Activated CD8-positive, alpha-beta T cell treated with anti-CD3 and anti-CD28 coated beads for 36 hours (primary cell): Measurements from ENCODE around the gene RSRC1. TPM values are rescaled to one million over a fixed set of nuclear protein-coding genes. Genes with fewer than 3 reads are reported as not detected.

Experiments
- ATAC-seq: fragments of 200-7000 bp; cut with Tn5 transposase; one replicate; pipeline ENCODE4 v1.10.0; 2021; ENCODE audit warnings: mild to moderate bottlenecking, moderate library complexity
- CTCF ChIA-PET: fragments of 350-600 bp; sonication (Branson Sonifier 250); formaldehyde crosslinking; loops from one replicate; lab custom pipeline; 2021; ENCODE audit warnings: antibody characterized with exemption; lab: Charles Lee
- POLR2A ChIA-PET: fragments of 350-600 bp; sonication (Branson Sonifier 250); formaldehyde crosslinking; loops from one replicate; lab custom pipeline; 2021; ENCODE audit warnings: antibody characterized with exemption; lab: Charles Lee
- DNase-seq: peaks from one replicate; pipeline ENCODE4 v3.0.0-alpha.2; 2020
- H3K27ac Mint-ChIP-seq: one replicate; pipeline ENCODE4 v1.8.0; 2021; ENCODE audit warnings: mild to moderate bottlenecking, mixed read lengths
- H3K27me3 Mint-ChIP-seq: one replicate; pipeline ENCODE4 v1.8.0; 2021; ENCODE audit warnings: mixed read lengths
- H3K36me3 Mint-ChIP-seq: one replicate; pipeline ENCODE4 v1.8.0; 2021; ENCODE audit warnings: low read depth, mixed read lengths
- H3K4me1 Mint-ChIP-seq: one replicate; pipeline ENCODE4 v1.8.0; 2021; ENCODE audit warnings: low read depth, mixed read lengths
- H3K4me3 Mint-ChIP-seq: one replicate; pipeline ENCODE4 v1.8.0; 2021; ENCODE audit warnings: mild to moderate bottlenecking, moderate library complexity, mixed read lengths
- H3K9me3 Mint-ChIP-seq: one replicate; pipeline ENCODE4 v1.8.0; 2021; ENCODE audit warnings: mixed read lengths
- intact Hi-C: fragments of 100-400 bp; cut with micrococcal nuclease; formaldehyde crosslinking; loops from one replicate; pipeline ENCODE4 v1.10.0; 2022
- total RNA-seq, 2 experiments: library from RNA; stranded (reverse); gene quantifications; one replicate each; pipeline ENCODE4 v1.2.3, GENCODE V29; 2021
- TF ChIP-seq, protein P1 (sequence below): fragments of 200-600 bp; IDR thresholded peaks from one replicate; pipeline ENCODE4 v1.8.0; 2022; ENCODE audit warnings: antibody characterized with exemption, mild to moderate bottlenecking

The RSRC1 gene
- total RNA-seq, 2 experiments from 2014 or later: 37.9 to 44.7 TPM

DNA sequence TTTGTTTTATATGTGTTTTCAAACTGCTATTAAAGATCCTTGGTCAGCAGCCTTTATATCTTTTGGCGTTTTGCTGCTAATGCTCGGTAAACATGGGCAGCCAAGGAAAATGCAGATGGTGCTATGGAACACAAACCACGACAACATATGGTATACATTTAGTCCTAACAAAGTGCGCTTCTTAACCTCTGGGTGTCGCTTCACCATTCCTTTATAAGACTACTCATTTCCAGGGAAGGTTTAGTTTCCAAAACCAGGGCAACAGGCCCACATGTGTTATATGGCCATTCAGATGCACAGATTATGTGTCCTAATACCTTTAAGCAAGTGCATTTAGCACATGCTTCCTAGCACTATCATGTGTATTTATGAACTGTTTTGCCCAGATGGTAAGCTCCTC, 18.4 kb upstream of the RSRC1 start:
- ATAC-seq (no peak), DNase-seq (no peak)
- H3K36me3 Mint-ChIP-seq: no peaks in the 10 kb centered on the region
- no peak overlapping the region for H3K27ac Mint-ChIP-seq
- intact Hi-C loops: no loop called here
- TF ChIP-seq, protein P1, sequence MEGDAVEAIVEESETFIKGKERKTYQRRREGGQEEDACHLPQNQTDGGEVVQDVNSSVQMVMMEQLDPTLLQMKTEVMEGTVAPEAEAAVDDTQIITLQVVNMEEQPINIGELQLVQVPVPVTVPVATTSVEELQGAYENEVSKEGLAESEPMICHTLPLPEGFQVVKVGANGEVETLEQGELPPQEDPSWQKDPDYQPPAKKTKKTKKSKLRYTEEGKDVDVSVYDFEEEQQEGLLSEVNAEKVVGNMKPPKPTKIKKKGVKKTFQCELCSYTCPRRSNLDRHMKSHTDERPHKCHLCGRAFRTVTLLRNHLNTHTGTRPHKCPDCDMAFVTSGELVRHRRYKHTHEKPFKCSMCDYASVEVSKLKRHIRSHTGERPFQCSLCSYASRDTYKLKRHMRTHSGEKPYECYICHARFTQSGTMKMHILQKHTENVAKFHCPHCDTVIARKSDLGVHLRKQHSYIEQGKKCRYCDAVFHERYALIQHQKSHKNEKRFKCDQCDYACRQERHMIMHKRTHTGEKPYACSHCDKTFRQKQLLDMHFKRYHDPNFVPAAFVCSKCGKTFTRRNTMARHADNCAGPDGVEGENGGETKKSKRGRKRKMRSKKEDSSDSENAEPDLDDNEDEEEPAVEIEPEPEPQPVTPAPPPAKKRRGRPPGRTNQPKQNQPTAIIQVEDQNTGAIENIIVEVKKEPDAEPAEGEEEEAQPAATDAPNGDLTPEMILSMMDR: no peak
- ChIA-PET CTCF (no interaction called here), POLR2A (no interaction called here)
- no peak overlapping the region for H3K4me3 Mint-ChIP-seq
- peaks cover 71% of the 10 kb centered on the region for H3K27me3 Mint-ChIP-seq
- peaks cover 2% of the 10 kb centered on the region for H3K4me1 Mint-ChIP-seq
- no peaks in the 10 kb centered on the region for H3K9me3 Mint-ChIP-seq

DNA sequence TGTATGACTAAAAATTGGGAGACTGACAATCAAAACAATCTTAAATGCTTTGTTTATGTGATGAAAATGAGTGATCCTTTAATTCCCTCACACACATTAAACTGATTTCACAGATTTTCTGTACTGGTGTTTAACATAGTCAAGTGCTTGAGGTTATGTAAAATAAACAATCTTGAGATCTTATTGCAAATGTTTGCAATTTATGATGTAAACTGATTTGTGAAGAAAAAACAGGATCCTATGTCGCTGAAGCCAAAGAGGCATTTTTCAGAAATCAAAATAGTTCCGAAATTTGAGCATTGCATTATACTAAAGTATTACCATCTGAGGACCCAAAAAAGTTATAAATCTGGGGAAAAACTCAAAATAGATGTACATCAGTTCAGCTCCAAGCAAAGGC, 16.4 kb upstream of the RSRC1 start:
- H3K36me3 Mint-ChIP-seq: peaks cover 3% of the 10 kb centered on the region
- ChIA-PET POLR2A (no interaction called here), CTCF (no interaction called here)
- H3K4me3 Mint-ChIP-seq: no peak overlapping the region
- H3K27ac Mint-ChIP-seq: no peak overlapping the region
- no peak for DNase-seq
- TF ChIP-seq, protein P1: no peak
- ATAC-seq: no peak
- H3K27me3 Mint-ChIP-seq: peaks cover 77% of the 10 kb centered on the region
- H3K4me1 Mint-ChIP-seq: peaks cover 13% of the 10 kb centered on the region
- no peaks in the 10 kb centered on the region for H3K9me3 Mint-ChIP-seq
- intact Hi-C loops: no loop called here

DNA sequence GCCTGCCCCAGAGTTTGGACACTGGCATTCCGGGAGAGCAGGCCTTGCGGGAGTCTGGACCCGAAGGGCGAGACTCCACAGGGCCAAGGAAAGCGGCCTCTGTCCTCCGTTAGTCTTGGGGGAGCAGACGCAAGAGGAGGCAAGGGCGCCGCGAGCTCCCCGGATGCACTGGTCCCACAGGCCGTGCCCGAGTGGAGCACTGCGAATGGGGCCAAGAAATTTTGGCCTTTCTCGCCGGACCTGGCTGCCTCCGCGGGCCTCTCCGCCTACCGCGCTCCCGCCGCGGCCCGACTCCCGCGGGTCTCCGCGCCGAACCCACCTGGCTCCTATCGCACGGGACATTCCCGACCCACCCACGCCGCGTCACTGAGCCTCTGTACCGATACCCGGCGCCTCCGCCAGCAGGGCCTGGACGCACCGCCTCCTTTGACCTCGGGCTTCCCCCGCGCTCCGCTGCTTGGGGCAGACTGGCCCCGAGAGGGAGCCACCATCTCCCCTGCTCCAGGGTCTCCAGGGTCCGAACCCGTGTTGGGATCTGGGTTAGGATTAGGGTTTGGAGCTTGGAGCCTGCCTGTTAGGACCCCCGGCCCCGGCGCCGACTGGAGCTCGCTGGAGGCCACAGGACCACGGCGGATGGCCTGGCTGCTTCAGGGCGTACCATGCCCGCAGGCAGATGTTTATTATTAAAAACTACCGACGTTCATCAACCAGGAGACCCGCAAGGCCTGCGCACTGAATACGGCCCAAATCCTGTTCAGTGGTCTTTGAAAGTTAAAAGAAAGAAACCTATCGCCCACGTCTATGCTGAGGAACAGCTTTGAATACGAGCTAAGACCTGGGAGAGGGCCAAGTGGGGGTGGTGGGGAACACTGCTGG, 15.4 kb upstream of the RSRC1 start:
- Mint-ChIP-seq H3K36me3 (peaks cover 3% of the 10 kb centered on the region), H3K9me3 (no peaks in the 10 kb centered on the region), H3K4me1 (peaks cover 13% of the 10 kb centered on the region), H3K27ac (no peak overlapping the region), H3K4me3 (no peak overlapping the region), H3K27me3 (peaks cover 80% of the 10 kb centered on the region)
- DNase-seq (no peak), ATAC-seq (no peak)
- TF ChIP-seq, protein P1: no peak
- POLR2A ChIA-PET: no interaction called here
- intact Hi-C loops: no loop called here
- CTCF ChIA-PET: no interaction called here

DNA sequence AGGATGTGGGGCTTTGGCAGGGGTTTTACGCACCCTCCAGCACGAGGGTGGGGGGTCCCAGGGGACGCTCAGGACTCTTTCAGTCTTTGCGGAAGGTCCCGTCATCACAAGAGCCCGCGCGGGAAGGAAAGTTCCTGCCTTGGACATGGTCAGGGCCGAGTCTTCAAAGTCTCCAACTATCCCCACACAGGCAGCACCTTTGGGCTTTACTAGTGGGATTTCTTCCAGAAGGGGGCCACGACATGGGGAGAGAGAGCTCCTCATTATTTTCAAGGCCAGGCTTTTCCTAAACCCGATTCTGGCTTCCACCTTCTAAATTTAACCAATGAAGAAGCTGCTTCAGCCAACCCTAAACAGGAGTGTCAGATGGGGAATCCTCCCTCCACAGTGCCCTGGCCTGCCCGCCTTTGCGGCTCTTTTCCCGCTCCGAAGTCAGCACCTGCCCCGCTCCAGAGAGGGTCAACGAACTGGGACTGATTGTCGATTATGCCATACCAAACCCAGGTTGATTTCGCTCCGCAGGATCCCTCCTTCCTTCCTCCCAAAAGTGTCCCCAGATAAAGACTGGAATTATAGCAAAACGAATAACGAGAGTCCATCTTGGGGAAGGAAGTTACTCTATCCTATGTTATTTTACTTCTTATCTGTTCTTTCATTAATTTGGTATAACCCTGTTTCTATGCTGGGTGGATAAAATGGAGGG, 14.6 kb upstream of the RSRC1 start:
- peaks cover 13% of the 10 kb centered on the region for H3K4me1 Mint-ChIP-seq
- H3K36me3 Mint-ChIP-seq: peaks cover 3% of the 10 kb centered on the region
- intact Hi-C loops: no loop called here
- TF ChIP-seq, protein P1: no peak
- DNase-seq: no peak
- ATAC-seq: no peak
- no peaks in the 10 kb centered on the region for H3K9me3 Mint-ChIP-seq
- H3K27me3 Mint-ChIP-seq: peaks cover 80% of the 10 kb centered on the region
- ChIA-PET CTCF (no interaction called here), POLR2A (no interaction called here)
- H3K4me3 Mint-ChIP-seq: no peak overlapping the region
- no peak overlapping the region for H3K27ac Mint-ChIP-seq
